Right lobe of liver (tissue), 4 donors: ENCODE measurements around the gene CNGA2.

Experiments used
- CTCF ChIP-seq, 4 donors: fragments of 200-600 bp in 3 of 4; fragments of 450-650 bp in 1 of 4; IDR thresholded peaks; one replicate each; pipeline versions ENCODE4 v1.5.1 to v1.8.0; 2016 to 2022; ENCODE audit warnings: antibody characterized with exemption in 4 of 4, mild to moderate bottlenecking in 2 of 4
- POLR2A ChIP-seq: fragments of 450-650 bp; IDR thresholded peaks from one replicate; pipeline ENCODE4 v1.6.1; 2017; ENCODE audit warnings: antibody characterized with exemption, mild to moderate bottlenecking
- donor health status: DM: no; HTN: no; CAD: no.
- donor health status: DM: no; HTN: no; CAD: no.
- donor health status: DM: no; HTN: yes; CAD: no.

GRCh38 chrX:151776936-151777335, 42.4 kb downstream of the CNGA2 start:
- TF ChIP-seq CTCF (IDR thresholded peaks at IDR 0.05) (no peak), POLR2A (no peak)
